Measurements from ENCODE around the gene PRUNE2.

DNA sequence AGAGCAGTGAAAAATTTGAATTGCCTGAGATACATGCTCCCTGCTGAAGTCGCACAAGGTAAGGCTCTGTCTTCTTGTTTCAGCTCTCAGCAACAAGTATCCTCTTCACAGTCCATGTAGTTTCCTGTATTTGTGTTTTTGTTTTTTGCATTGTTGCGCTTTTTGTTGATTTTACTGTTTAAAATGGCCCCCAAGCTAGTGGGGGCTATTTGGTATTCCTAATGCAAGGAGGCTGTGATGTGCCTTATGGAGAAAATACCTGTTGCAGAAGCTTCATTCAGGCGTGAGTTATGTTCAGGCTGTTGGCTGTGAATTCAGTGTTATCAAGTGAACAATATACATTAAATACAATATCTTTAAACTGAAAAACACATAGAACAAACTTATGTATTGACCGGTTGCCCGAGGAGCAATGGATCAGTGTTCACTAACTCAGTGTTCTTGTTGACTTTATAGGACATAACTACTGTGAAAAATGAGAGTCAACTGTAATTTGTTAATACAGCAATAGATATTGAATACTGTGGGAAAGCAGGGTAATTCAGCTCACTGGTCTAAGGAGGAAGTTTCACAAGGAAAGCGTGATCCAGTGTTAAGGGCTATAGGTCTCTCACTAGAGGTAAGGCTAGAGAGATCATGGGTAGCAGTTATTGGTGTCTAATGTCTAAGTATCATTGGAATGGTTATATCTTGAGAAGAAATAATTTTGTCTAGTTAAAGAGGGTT, 296.5 kb downstream of the PRUNE2 start:
- no peak for TF ChIP-seq POLR2AphosphoS2 (IDR thresholded peaks at IDR 0.05; ENCODE audit: low read length)
- TF ChIP-seq, protein P1, sequence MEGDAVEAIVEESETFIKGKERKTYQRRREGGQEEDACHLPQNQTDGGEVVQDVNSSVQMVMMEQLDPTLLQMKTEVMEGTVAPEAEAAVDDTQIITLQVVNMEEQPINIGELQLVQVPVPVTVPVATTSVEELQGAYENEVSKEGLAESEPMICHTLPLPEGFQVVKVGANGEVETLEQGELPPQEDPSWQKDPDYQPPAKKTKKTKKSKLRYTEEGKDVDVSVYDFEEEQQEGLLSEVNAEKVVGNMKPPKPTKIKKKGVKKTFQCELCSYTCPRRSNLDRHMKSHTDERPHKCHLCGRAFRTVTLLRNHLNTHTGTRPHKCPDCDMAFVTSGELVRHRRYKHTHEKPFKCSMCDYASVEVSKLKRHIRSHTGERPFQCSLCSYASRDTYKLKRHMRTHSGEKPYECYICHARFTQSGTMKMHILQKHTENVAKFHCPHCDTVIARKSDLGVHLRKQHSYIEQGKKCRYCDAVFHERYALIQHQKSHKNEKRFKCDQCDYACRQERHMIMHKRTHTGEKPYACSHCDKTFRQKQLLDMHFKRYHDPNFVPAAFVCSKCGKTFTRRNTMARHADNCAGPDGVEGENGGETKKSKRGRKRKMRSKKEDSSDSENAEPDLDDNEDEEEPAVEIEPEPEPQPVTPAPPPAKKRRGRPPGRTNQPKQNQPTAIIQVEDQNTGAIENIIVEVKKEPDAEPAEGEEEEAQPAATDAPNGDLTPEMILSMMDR (IDR thresholded peaks at IDR 0.05 in 2 of 3, conservative IDR thresholded peaks at IDR 0.05 in 1 of 3; ENCODE audit: insufficient read depth in 2 of 3, low read depth in 1 of 3, low read length in 3 of 3) = no peak
- no peak for TF ChIP-seq MLLT1 (IDR thresholded peaks at IDR 0.05)

All from K562 (cell line).